ENCODE data around the gene POU5F2.

POU5F2 gene, protein sequence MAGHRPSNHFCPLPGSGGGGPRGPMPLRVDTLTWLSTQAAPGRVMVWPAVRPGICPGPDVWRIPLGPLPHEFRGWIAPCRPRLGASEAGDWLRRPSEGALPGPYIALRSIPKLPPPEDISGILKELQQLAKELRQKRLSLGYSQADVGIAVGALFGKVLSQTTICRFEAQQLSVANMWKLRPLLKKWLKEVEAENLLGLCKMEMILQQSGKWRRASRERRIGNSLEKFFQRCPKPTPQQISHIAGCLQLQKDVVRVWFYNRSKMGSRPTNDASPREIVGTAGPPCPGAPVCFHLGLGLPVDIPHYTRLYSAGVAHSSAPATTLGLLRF

DNA sequence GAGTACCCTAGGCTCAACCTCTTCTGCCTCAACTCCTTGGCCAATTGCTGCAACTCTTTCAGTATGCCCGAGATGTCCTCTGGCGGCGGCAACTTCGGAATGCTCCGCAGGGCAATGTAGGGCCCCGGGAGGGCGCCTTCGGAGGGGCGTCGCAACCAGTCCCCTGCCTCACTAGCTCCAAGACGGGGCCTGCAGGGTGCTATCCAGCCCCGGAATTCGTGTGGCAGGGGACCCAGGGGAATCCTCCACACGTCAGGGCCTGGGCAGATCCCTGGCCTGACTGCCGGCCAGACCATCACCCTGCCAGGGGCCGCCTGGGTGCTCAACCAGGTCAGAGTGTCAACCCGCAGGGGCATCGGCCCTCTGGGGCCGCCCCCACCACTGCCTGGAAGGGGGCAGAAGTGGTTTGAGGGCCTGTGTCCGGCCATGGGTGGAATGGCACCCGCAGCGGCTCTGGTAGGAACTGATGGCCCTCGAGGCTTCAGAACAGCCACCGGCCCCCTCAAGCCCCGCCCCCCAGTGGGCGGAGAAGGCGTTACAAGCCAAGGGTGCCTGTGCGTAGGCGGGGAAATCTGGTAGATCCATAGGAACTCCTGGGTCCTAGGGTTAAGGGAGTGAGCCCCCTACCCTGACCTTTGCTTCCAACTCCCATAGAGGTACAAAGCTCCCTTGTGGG, at the start of gene POU5F2:
Gene POU5F2 (minus strand): TSS at position 465 of the 676 bp plus-strand sequence. CDS start 37 bp downstream, at position 428.
- no peak for DNase-seq

DNA sequence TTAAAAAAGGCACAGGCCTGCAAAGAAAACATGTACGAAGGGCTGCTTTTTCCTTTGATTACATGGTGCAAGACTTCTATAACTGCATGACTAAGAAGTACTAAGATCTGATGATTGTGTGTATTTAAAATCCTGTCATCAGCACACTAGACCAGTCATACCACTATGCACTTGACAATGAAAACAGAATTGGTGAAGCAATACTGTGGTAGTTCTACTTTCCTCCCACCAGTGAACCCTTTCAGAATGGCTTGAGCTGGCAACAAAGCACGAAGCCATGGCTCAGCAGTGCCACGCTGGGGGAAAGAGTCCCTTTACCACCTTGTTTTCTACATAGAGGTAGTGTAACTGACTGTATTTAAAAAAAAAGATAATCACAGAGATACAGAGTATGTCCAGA, 49.0 kb upstream of the POU5F2 start:
- DNase-seq, result no peak

DNA sequence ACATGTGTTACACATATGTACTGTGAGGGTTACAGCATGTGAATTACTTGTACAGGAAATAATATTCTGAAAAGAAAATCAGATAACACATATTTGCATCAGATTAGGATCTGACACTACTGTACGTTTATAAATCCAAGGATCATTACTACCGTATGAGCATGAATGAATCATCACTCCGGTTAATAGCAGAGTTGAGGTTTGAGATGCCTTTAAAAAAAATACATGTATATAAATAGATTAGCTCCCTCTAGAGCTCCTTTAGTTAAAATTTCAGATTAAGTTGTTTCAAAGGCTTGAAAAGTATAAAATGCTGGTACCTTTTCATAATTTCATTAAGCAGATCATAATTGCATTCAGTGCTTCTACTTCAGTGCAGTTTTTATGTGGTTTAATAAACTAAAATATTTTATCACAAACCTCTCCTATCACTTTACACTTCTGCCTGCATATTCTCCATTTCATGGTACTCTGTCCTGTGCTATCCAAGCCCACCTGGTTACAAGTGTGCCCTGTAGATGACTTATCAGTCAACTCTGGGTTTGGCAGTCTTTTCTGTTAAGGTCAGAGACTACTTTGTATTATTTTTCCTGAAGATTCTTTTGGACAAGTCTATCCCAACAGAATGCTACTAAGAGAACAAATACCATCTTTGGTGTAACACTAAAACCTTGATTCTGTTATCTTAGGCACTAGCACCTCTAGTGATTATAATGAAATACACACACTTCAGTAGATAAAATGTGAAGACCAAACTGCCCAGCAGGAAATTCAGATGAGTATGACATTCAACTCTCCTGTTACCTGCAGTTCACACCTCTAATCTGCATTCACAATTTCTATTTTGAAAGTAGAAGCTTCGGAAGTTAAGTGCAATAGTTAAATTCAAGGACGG, 48.0 kb upstream of the POU5F2 start:
- no peak for DNase-seq

DNA sequence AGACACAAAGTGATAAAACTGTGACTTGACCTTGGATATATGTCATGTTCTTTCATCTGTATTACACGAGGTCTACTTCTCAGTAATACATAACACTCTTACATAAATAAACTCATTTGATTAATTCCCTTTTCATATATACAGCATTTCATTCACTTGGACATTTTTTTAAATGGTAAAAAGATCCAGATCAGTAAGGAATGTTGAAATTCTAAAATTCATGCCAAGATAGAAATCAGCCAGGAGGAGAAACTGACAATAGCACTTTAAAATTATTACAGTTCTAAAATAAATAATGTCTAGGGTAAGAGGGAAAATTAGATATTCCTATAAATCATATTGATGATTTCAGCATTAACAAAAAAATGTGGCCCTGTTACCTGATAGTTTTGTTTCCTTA, 46.2 kb upstream of the POU5F2 start:
- DNase-seq, result no peak

DNA sequence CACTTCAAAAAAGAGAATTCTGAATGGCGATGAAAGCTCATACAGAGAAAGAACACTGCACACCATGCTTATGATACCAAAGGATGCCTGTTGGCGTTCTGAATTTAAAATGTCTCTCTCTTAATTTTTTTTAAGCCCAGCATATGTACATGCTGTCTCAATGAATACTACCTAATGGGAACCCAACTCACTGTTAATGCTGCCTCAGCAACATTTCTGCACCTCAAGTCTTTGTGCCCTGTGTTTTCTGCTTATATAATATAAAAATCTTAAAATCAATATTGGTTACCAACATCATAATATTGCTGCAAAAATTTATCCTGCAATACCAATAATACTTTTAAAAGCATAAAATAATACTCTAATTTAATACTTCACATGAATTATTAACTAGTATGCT, 44.1 kb upstream of the POU5F2 start:
- DNase-seq, result no peak

DNA sequence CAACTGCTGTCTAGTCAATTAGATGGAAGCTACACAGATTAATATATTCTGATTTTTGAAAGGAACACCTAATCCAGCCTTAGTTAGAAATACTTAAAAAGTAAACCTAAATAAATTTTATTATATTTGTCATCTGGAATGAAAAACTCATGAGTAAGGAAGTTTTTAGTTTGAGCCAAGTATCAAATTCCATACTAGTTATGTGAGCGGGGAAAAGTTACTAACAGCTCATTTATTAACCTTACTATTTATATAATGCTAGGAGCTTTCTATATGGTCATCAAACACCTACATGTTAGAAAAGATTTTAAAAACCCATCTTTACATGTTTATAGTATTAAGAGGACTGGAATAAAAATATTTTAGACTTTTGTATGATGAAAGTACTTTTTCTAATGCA, 41.6 kb upstream of the POU5F2 start:
- DNase-seq, result no peak

DNA sequence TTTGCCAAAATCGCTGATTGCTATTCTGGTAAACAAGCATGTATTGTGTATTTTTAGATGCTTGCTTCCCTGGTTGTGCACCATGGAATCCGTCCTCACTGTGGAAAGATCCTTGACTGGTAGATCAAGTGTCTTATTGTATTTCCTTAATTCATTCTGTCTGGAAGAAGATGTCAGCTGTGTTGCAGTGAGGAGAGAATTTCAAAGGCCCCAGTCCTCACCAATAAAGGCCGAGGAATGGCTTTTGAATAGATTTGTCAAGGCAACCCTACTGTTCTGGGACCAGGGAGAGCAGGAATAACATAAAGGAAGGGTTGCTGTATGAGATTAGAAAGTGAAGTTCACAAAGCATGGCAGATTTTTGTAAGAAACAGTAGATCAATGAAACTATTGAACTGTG, 36.2 kb upstream of the POU5F2 start:
- DNase-seq, result no peak

DNA sequence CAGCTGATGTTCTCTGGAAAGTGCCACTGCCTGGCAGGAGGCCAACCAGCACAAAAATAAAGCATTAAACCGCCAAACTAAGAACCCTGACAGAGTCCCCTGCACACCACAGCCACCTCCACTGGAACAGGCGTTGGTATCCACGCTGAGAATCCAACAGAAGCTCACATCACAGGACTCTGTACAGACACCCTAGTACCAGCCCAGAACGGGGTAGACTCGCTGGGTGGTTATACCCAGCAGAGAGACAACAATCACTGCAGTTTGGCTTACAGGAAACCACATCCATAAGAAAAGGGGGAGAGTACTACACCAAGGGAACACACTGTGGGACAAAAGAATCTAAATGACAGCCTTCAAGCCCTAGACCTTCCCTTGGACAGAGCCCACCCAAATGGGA, 15.0 kb upstream of the POU5F2 start:
- DNase-seq, result no peak

DNA sequence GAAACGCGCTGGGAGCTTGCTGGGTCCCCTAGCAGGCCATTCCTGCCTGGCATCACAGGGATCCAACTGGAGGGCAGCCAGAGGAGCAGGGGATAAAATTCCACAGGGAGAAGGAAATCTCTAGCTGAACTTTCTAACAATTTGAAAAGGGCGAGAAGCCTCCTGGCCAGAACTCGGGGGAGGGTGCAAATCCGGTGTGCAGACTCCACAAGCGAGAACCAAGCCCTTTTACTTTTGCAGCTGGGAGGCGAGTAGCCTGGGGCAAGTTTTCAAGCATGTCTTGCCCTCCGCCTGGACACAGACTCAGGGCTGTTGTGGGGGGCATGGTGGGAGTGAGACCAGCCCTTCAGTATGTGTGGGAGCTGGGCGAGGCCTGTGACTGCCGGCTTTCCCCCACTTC, 14.3 kb upstream of the POU5F2 start:
- no peak for DNase-seq

DNA sequence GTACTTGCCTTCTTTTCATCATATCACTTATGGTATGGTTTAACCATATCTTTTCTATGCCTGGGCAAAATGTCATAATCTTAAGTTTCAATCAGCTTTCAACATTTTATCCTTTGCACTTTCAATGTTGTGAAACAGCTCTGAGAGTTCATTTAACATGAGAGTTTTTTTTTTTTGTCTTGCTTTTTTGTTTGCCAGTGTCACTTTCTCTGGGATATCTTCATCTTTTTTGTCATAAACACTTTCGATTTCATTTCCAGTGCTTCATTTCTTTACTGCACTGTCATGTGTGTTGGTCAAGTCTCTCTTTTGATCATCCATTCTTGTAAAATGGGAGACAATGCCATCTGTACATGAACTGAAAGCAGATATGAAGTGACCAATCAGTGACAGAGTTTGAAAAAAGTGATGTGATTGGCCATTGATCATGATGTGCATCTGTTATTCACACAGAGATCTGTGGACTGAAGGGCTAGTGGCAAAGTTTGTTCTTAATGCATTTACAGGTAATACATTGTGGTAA, 7.5 kb upstream of the POU5F2 start:
- DNase-seq, result no peak

DNA sequence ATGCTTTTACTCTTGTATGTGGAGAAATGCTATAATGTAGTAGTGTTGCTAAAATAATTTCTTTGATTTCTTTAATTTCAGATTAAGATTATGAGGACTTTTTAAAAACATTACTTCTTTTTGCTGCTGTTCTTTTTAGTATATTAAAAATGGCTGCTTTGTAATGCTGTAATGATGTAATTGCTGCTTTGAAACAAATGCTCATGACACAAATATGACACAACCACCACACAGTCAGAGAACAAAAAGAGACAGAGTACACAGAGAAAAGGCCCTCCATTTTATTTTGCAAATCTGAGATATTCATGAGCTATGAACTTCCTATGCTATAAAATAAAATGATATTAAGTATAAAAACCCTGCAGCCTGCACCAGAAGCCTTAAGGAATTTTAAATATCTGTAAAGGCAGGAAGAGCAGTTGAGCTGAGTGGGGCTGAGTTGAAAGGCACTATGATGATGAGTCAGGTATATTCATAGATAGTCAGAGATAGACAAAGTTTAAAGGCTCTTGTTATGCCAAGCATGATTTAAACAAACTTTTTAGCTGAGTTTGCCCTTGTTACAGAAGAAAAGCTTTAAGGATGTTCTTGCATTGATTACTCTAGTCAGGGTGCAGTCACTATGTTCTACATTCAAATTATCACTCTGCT, 5.1 kb upstream of the POU5F2 start:
- no peak for DNase-seq

DNA sequence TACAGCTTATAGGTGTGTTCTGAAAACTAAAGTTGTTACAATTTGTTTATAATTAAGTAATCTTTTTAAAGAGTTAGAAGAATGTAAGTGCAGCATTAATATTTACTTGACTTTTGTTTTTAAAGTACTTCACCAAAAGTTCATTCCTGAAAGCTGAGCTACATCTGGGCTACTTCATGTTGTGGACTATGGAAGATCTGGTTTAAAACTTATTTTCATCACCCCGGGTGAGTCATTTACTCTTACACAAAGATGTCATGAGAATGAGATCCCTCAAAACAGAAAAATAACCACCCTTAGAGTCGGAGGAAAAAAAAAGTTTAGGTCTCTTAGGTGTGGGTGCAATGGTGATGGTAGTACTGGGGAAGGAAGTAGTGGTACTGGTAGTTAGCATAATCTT, 5.1 kb downstream of the POU5F2 start:
- no peak for DNase-seq

DNA sequence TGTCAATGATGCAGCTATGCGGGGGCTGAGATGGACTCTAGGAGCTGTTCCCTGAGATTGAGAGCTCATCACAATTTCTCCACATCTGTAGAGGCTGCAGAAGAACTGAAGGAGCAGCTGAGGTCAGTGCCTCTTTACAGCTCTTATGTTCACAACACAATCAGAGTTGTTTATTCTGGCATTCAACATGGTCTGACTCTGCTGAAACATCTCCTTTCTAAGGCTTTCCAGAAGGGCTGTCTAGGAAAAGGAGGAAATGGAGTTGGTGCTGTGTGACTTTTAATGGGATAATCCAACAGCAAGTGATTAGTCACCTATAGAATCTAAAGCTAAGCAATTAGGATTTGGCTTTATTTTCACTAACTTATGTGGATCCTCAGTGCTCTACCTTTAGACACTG, 6.0 kb downstream of the POU5F2 start:
- no peak for DNase-seq

DNA sequence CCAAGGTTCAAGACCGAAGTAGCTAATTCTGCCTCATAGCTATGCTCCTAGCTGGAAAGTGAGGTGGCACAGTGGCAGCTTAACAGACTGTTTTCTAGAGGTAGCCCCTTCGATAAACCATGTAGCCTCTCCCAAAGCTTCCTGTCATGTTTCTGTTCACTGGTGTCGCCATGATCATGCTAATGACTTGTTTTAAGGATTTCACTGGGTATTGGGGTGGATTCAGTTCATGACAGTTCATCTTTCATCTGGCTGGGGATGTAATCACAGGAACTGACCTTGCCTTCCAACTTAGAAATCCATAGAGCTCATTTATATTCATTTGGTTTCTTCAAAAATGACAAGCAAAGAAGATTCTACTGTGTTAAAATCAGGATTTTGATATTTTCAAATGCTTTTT, 9.4 kb downstream of the POU5F2 start:
- DNase-seq, result no peak

DNA sequence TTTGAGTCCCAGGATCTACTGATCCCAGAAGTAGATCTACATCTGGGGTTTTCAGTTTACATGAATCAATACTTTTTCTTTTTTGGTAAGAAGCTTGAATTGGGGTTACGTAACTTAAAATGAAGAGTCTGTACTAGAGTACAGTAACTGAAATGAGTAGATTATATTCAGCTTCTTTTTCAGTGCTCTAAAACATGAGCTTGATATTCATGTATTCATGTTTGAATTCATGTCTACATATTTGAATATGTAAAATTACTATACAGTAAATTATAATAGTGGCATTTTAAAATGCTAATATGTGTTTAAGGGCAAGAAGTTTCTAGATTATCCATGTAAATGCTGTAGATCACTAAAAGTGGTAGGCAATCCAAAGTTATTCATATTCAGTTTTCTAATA, 14.8 kb downstream of the POU5F2 start:
- DNase-seq, result no peak

DNA sequence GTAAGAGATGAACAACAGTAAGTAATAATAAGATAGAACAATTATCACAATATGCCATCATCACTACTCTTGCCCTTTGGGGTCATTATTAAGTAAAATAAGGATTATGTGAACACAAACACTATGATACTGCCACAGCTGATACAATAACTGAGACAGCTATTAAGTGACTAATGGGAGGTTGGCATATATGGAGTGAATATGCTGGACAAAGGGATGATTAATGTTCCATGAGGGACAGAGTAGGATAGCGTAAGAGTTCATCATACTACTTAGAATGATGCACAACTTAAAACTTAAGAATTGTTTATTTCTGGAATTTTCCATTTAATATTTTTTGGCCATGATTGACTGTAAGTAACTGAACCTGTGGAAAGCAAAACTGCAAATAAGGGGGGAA, 16.6 kb downstream of the POU5F2 start:
- DNase-seq, result no peak

DNA sequence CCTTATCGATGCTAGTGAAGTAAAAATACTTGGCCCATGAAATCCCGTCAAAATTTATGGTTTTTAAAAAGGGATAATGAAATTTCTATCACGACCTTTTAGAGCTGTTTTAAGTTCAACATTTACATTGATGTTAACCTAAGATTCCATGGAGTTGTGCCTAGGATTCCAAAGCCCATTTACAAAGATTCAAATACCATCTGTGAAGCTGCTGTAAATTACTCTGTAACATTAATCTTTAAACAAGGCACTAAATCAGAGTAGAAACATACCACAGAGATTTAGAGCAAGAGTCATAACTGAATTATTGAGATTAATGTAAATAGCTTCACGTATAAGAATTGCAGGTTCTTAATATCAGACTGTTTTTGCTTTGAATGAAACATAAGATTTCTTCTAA, 17.7 kb downstream of the POU5F2 start:
- DNase-seq, result no peak

DNA sequence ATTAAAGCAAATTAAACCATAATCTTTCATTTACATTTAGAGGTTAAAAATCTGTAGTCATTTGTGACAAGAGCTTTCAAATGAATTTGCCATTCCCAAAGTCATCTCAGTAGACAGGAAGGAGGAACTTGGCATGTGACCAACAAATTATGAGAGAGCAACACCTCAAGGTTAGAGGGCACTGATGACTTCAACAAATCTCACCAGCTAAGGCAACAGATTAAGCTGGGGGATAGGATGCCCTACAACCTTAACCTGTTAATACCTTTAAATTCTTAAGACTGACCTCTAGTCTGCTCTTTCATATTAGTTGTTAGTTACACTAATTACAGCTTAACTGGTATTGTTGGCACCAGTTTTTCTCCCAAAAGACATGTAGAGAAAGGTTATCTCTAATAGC, 18.4 kb downstream of the POU5F2 start:
- DNase-seq, result no peak

DNA sequence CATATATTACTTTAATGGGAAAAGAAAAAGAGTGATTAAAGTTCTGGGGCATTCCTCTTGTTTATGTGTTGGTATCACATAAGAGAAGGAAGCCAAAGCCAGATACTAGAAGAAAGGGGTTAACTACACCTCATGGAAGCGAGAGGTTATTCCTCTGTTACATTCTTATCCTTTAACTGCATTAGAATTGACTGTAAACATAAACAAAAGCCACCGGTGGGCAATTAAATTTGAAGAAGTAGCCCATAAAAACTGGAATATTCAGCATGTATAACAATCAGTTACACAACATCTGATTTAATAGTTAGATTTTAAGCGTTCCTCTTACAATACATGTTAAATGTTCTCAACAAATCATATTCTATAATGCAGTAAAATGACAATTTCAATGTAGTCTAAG, 18.8 kb downstream of the POU5F2 start:
- no peak for DNase-seq

DNA sequence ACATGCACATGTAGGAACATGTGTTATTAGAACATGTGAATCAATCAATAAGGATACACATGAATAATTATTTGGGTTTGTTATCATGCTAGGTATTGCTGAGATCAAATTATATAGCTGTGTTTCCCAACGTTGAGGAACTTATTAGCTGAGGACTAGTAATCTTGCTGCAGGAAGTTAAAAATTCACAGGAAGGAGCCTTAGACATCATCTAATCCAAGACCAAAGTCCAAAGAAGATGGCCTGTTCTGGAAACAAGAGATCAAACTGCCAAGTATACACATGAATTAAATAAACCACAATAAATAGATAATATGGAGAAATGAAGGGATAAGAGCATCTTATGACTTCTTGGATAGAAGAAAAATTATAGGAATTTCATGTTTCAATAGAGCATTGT, 19.9 kb downstream of the POU5F2 start:
- DNase-seq, result no peak

DNA sequence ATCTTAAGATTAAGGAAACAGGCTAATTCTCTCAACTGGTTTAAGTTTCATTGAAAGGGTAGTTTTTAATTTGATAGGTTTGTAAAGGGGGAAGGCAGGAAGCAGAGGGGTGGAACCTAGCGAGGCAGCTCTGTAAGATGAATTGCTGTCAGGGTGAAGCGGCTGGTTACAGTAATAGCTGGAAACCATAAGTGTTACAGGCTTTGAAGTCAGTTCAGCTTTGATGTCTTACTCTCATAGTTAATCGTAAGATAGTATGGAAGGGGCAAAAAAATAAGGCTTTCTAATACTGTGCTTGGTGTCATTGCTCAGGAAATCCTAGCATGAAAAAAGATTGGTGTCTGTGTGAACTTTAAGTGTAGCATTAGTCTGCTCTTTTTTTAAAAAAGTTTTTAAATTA, 20.3 kb downstream of the POU5F2 start:
- no peak for DNase-seq

DNA sequence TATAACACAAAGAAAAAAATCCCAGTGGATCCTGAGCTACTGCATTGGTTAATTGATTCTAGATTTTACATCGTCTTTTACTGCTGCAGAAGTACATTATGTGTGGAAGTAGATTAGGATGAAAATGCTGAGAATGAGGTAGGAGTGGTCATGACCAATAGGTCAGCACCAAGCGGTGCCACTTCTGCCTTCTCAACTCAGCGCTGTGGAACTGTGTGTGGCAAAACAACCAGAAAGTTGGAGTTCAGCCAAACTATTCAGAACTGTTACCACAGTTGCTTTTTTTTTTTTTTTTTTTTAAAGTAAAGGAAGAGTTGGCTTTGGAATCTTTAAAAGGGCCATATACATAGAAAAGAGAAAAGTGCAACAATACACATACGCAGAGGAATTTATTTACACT, 24.2 kb downstream of the POU5F2 start:
- DNase-seq, result no peak

DNA sequence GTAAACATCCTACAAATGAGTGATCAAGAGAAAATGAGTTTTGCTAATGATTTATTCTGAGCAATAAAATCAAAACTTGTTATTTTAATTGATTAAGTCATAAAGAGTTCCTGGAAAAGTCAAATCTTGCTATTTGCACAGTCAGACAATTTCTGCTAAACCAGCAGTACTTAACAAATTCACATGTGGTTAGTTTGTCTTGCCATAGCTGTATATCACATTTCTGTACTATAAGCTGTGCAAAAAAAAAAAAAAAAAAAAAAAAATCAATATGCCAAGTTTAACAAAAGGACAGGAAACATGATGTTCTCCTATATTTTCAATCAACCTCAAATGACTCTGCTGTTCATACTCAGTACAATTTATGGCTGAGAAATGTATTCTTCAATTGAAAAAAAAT, 24.9 kb downstream of the POU5F2 start:
- no peak for DNase-seq

Measured in activated CD4-positive, alpha-beta T cell treated with anti-CD3 and anti-CD28 coated beads, Interleukin-2, amount 50 U/mL, for 4 hours (primary cell).